Liver (tissue), 9 donors: ENCODE results near the gene APBA2. TPM values are rescaled to one million over a fixed set of nuclear protein-coding genes. Genes with fewer than 3 reads are reported as not detected.

Experiments
- DNase-seq: peaks from one replicate; pipeline ENCODE4 v3.0.0-alpha.2; 2017; ENCODE audit warnings: low spot score
- H3K27ac ChIP-seq, 2 donors: one replicate each; pipeline ENCODE4 v1.7.0; 2013; ENCODE audit warnings: inconsistent platforms in 2 of 2, low read length in 2 of 2, control low read depth in 1 of 2, low read depth in 1 of 2, mild to moderate bottlenecking in 1 of 2
- H3K27me3 ChIP-seq, 4 donors: one replicate each; pipeline versions ENCODE4 v1.6.1 to v1.7.0; 2013; ENCODE audit warnings: low read length in 3 of 4, inconsistent platforms in 1 of 4, mild to moderate bottlenecking in 1 of 4, moderate library complexity in 1 of 4; ENCODE audit not compliant: control insufficient read depth in 4 of 4, insufficient read depth in 4 of 4
- H3K36me3 ChIP-seq, 4 donors: one replicate each; pipeline versions ENCODE4 v1.6.1 to v1.7.0; 2013; ENCODE audit warnings: low read length in 3 of 4, mild to moderate bottlenecking in 3 of 4, low read depth in 1 of 4, moderate library complexity in 1 of 4; ENCODE audit not compliant: control insufficient read depth in 4 of 4, insufficient read depth in 3 of 4
- H3K4me1 ChIP-seq, 4 donors: one replicate each; pipeline versions ENCODE4 v1.6.1 to v1.7.0; 2013; ENCODE audit warnings: low read length in 3 of 4, mild to moderate bottlenecking in 3 of 4, moderate library complexity in 1 of 4; ENCODE audit not compliant: control insufficient read depth in 4 of 4, insufficient read depth in 4 of 4
- H3K4me3 ChIP-seq, 3 donors: one replicate each; pipeline versions ENCODE4 v1.6.1 to v1.7.0; 2013; ENCODE audit warnings: low read length in 3 of 3, control low read depth in 1 of 3, low read depth in 1 of 3, mild to moderate bottlenecking in 1 of 3
- H3K9ac ChIP-seq, 2 donors: one replicate each; pipeline ENCODE4 v1.7.0; 2013; ENCODE audit warnings: low read length in 2 of 2, mild to moderate bottlenecking in 2 of 2, moderate library complexity in 2 of 2, control low read depth in 1 of 2, low read depth in 1 of 2
- H3K9me3 ChIP-seq, 4 donors: one replicate each; pipeline versions ENCODE4 v1.6.1 to v1.7.0; 2013; ENCODE audit warnings: low read length in 3 of 4; ENCODE audit not compliant: control insufficient read depth in 4 of 4
- ATF3 ChIP-seq: IDR thresholded peaks from 2 replicates; pipeline ENCODE4 v1.6.1; 2016; ENCODE audit warnings: antibody characterized with exemption
- CTCF ChIP-seq: fragments of 150-350 bp; IDR thresholded peaks from 2 replicates; pipeline ENCODE4 v1.5.1; 2017; ENCODE audit warnings: improper control_type of control experiment, low read depth, low read length; ENCODE audit not compliant: missing input control
- EGR1 ChIP-seq, 2 donors: IDR thresholded peaks; 2 replicates each; pipeline ENCODE4 v1.6.1; 2016 to 2018; ENCODE audit warnings: antibody characterized with exemption in 2 of 2, low read depth in 2 of 2
- FOXA1 ChIP-seq: IDR thresholded peaks from 2 replicates; pipeline ENCODE4 v1.6.1; 2016; ENCODE audit warnings: antibody characterized with exemption
- FOXA2 ChIP-seq: IDR thresholded peaks from 2 replicates; pipeline ENCODE4 v1.6.1; 2016; ENCODE audit warnings: antibody characterized with exemption
- GABPA ChIP-seq, 2 donors: IDR thresholded peaks in 1 of 2; conservative IDR thresholded peaks in 1 of 2; 2 replicates each; pipeline ENCODE4 v1.6.1; 2016; ENCODE audit warnings: antibody characterized with exemption in 2 of 2, mild to moderate bottlenecking in 1 of 2, moderate library complexity in 1 of 2
- HNF4A ChIP-seq, 2 donors: conservative IDR thresholded peaks; 2 replicates each; pipeline ENCODE4 v1.6.1; 2016; ENCODE audit warnings: antibody characterized with exemption in 2 of 2, mild to moderate bottlenecking in 2 of 2
- HNF4G ChIP-seq: IDR thresholded peaks from 2 replicates; pipeline ENCODE4 v1.6.1; 2016; ENCODE audit warnings: antibody characterized with exemption
- JUND ChIP-seq, 2 donors: IDR thresholded peaks; 2 replicates each; pipeline ENCODE4 v1.6.1; 2016; ENCODE audit warnings: antibody characterized with exemption in 2 of 2
- MAX ChIP-seq: IDR thresholded peaks from 2 replicates; pipeline ENCODE4 v1.6.1; 2016; ENCODE audit warnings: antibody characterized with exemption
- NR2F2 ChIP-seq: IDR thresholded peaks from 2 replicates; pipeline ENCODE4 v1.6.1; 2016; ENCODE audit warnings: antibody characterized with exemption
- RAD21 ChIP-seq, 2 donors: IDR thresholded peaks; 2 replicates each; pipeline ENCODE4 v1.6.1; 2016; ENCODE audit warnings: antibody characterized with exemption in 2 of 2, mild to moderate bottlenecking in 2 of 2
- REST ChIP-seq: IDR thresholded peaks from 2 replicates; pipeline ENCODE4 v1.6.1; 2016; ENCODE audit warnings: antibody characterized with exemption, mild to moderate bottlenecking
- RXRA ChIP-seq, 2 donors: IDR thresholded peaks; 2 replicates each; pipeline ENCODE4 v1.6.1; 2017 to 2018; ENCODE audit warnings: antibody characterized with exemption in 2 of 2, mild to moderate bottlenecking in 1 of 2
- SP1 ChIP-seq: IDR thresholded peaks from 2 replicates; pipeline ENCODE4 v1.6.1; 2018; ENCODE audit warnings: antibody characterized with exemption, mild to moderate bottlenecking
- TAF1 ChIP-seq: conservative IDR thresholded peaks from 2 replicates; pipeline ENCODE4 v1.6.1; 2016; ENCODE audit warnings: antibody characterized with exemption, mild to moderate bottlenecking
- YY1 ChIP-seq: IDR thresholded peaks from 2 replicates; pipeline ENCODE4 v1.6.1; 2016; ENCODE audit warnings: antibody characterized with exemption, mild to moderate bottlenecking
- WGBS: extraction: QIAGEN DNeasy Blood & Tissue Kit; methylation state at CpG from one replicate; pipeline ENCODE4 v1.1.7; 2013; 5-methylcytosine and 5-hydroxymethylcytosine counted together
- polyA plus RNA-seq, 2 donors: library from polyadenylated mRNA; stranded (reverse) in 1 of 2; unstranded in 1 of 2; fragments of 200-250 nt in 1 of 2; fragments of >200 nt in 1 of 2; fragmentation: Nextera tagmentation in 1 of 2; extraction: Ambion mirVana in 1 of 2; gene quantifications; one replicate each; pipeline versions ENCODE4 v1.2.1 to v1.2.3, GENCODE V29; 2013 to 2015
- total RNA-seq, 2 donors: library from RNA; depleted of rRNA; stranded (reverse); fragments of >200 nt; gene quantifications; one replicate each; pipeline ENCODE4 v1.2.3, GENCODE V29; 2014
- donor health status: healthy.
- donor health status: healthy.
- donor health status: healthy.
- donor health status: healthy.
- donor health status: healthy.

APBA2 gene
- total and polyA plus RNA-seq, 4 donors = 0.38 to 2.9 (median 1.7) TPM

GRCh38 chr15:29156521-29156920, 270.7 kb downstream of the APBA2 start (continued):
- TF ChIP-seq RXRA (IDR thresholded peaks at IDR 0.05) (no peak), MAX (no peak), HNF4A (conservative IDR thresholded peaks at IDR 0.05) (no peak), RAD21 (IDR thresholded peaks at IDR 0.05) (no peak), FOXA2 (no peak)

- Histone ChIP-seq H3K9me3 (peaks cover 5 to 22% (median 8%) of the 10 kb centered on the region in 4 donors), H3K27ac (no peak overlapping the region), H3K9ac (no peak overlapping the region), H3K36me3 (no peaks in the 10 kb centered on the region), H3K27me3 (no peaks in the 10 kb centered on the region), H3K4me1 (no peaks in the 10 kb centered on the region), H3K4me3 (no peak overlapping the region)
- TF ChIP-seq YY1 = no peak
- no peak for TF ChIP-seq TAF1
- TF ChIP-seq NR2F2 = no peak
- TF ChIP-seq GABPA (IDR thresholded peaks at IDR 0.05 in 1 of 2, conservative IDR thresholded peaks at IDR 0.05 in 1 of 2) = no peak
- no peak for TF ChIP-seq SP1
- no peak for TF ChIP-seq FOXA1
- TF ChIP-seq ATF3 = no peak
- TF ChIP-seq EGR1 (IDR thresholded peaks at IDR 0.05; ENCODE audit: low read depth in 2 of 2) = no peak
- no peak for TF ChIP-seq HNF4G
- TF ChIP-seq RAD21 (IDR thresholded peaks at IDR 0.05) = no peak
- no peak for TF ChIP-seq MAX
- TF ChIP-seq REST = no peak
- no peak for TF ChIP-seq FOXA2
- no peak for TF ChIP-seq HNF4A (conservative IDR thresholded peaks at IDR 0.05)
- TF ChIP-seq CTCF = no peak
- no peak for TF ChIP-seq RXRA (IDR thresholded peaks at IDR 0.05)
- TF ChIP-seq JUND (IDR thresholded peaks at IDR 0.05) = no peak
- DNase-seq = no peak
- 92% methylated on average over 31 of the region's 31 CpGs for WGBS
Measured at GRCh38 chr15:29159771-29160455, 274.1 kb downstream of the APBA2 start.
